Upper lobe of left lung (tissue), 4 donors: ENCODE data around the gene SAE1.

Experiments
- CTCF ChIP-seq, 6 experiments: fragments of 450-650 bp in 4 of 6; fragments of 200-600 bp in 2 of 6; sonication (generic) in 2 of 6; IDR thresholded peaks; one replicate each; pipeline ENCODE4 v1.5.1; 2016 to 2019; ENCODE audit warnings: antibody characterized with exemption in 6 of 6
- EP300 ChIP-seq, 4 donors: sonication (generic); formaldehyde crosslinking; IDR thresholded peaks; one replicate each; pipeline ENCODE4 v1.5.1; 2017; ENCODE audit warnings: antibody characterized with exemption in 4 of 4, control low read depth in 2 of 4
- POLR2A ChIP-seq, 4 donors: fragments of 450-650 bp; IDR thresholded peaks; one replicate each; pipeline ENCODE4 v1.5.1; 2016 to 2017; ENCODE audit warnings: antibody characterized with exemption in 4 of 4, mild to moderate bottlenecking in 2 of 4
- POLR2AphosphoS5 ChIP-seq, 2 donors: sonication (generic); formaldehyde crosslinking; IDR thresholded peaks; one replicate each; pipeline ENCODE4 v1.5.1; 2017; ENCODE audit warnings: antibody characterized with exemption in 2 of 2

GRCh38 chr19:47111682-47112165, 18.9 kb upstream of the SAE1 start:
- TF ChIP-seq CTCF (IDR thresholded peaks at IDR 0.05) (no peak), POLR2A (IDR thresholded peaks at IDR 0.05) (no peak), POLR2AphosphoS5 (IDR thresholded peaks at IDR 0.05) (no peak), EP300 (IDR thresholded peaks at IDR 0.05) (no peak)
